Fibroblast of lung (primary cell): ENCODE results near the gene VPS26C. TPM values are rescaled to one million over a fixed set of nuclear protein-coding genes. Genes with fewer than 3 reads are reported as not detected.

ENCODE experiments used
- DNase-seq, 2 donors: peaks; one replicate each; pipeline versions ENCODE4 v3.0.0 to v3.0.0-alpha.2; 2010; ENCODE audit warnings: low read depth in 2 of 2
- H2AFZ ChIP-seq: 2 replicates; pipeline ENCODE4 v1.5.1; 2012; ENCODE audit warnings: low read length, control low read depth, inconsistent platforms
- H3K27ac ChIP-seq: 2 replicates; pipeline ENCODE4 v1.5.1; 2011; ENCODE audit warnings: low read length, control low read depth; ENCODE audit not compliant: insufficient read depth
- H3K27me3 ChIP-seq: 2 replicates; pipeline ENCODE4 v1.5.1; 2011; ENCODE audit warnings: mild to moderate bottlenecking, low read length; ENCODE audit not compliant: control insufficient read depth, insufficient read depth
- H3K36me3 ChIP-seq: 2 replicates; pipeline ENCODE4 v1.5.1; 2011; ENCODE audit warnings: low read length; ENCODE audit not compliant: control insufficient read depth, insufficient read depth
- H3K4me1 ChIP-seq: 2 replicates; pipeline ENCODE4 v1.5.1; 2011; ENCODE audit warnings: low read length; ENCODE audit not compliant: control insufficient read depth, insufficient read depth; ENCODE audit errors: extremely low read depth
- H3K4me2 ChIP-seq: 2 replicates; pipeline ENCODE4 v1.5.1; 2011; ENCODE audit warnings: low read length, control low read depth; ENCODE audit not compliant: insufficient read depth; ENCODE audit errors: extremely low read depth
- H3K4me3 ChIP-seq, 4 experiments: fragments of 200-600 bp in 1 of 4; sonication (generic) in 1 of 4; replicated peaks in 1 of 4; 2 replicates each; pipeline ENCODE4 v1.5.1; 2011 to 2016; ENCODE audit warnings: low read length in 4 of 4, low read depth in 3 of 4, mild to moderate bottlenecking in 3 of 4, control low read depth in 2 of 4, inconsistent platforms in 1 of 4, mixed read lengths in 1 of 4; ENCODE audit not compliant: insufficient read depth in 1 of 4; ENCODE audit errors: control extremely low read depth in 1 of 4
- H3K79me2 ChIP-seq: 2 replicates; pipeline ENCODE4 v1.5.1; 2012; ENCODE audit warnings: mild to moderate bottlenecking, low read length, inconsistent platforms; ENCODE audit not compliant: control insufficient read depth, insufficient read depth
- H3K9ac ChIP-seq: 2 replicates; pipeline ENCODE4 v1.5.1; 2011; ENCODE audit warnings: mild to moderate bottlenecking, low read length, control low read depth; ENCODE audit not compliant: insufficient read depth
- H3K9me3 ChIP-seq: 2 replicates; pipeline ENCODE4 v1.5.1; 2012; ENCODE audit warnings: low read depth, low read length; ENCODE audit not compliant: control insufficient read depth, insufficient read depth
- H4K20me1 ChIP-seq: 2 replicates; pipeline ENCODE4 v1.5.1; 2011; ENCODE audit warnings: low read length; ENCODE audit not compliant: control insufficient read depth, insufficient read depth; ENCODE audit errors: extremely low read depth
- CTCF ChIP-seq, 2 donors: IDR thresholded peaks in 1 of 2; conservative IDR thresholded peaks in 1 of 2; 1 replicate in 1 of 2; 2 replicates in 1 of 2; pipeline ENCODE4 v1.5.1; 2011 to 2012; ENCODE audit warnings: low read length in 2 of 2, control low read depth in 1 of 2, inconsistent platforms in 1 of 2, low read depth in 1 of 2, mild to moderate bottlenecking in 1 of 2
- EZH2 ChIP-seq: IDR thresholded peaks from 2 replicates; pipeline ENCODE4 v1.5.1; 2012; ENCODE audit warnings: low read length, control low read depth, mild to moderate bottlenecking; ENCODE audit errors: missing control alignments
- polyA plus RNA-seq, 2 donors: library from polyadenylated mRNA; depleted of rRNA in 1 of 2; stranded (reverse) in 1 of 2; unstranded in 1 of 2; fragments of >200 nt; gene quantifications; 2 replicates each; pipeline ENCODE4 v1.2.1, GENCODE V29; 2011 to 2012; ENCODE audit warnings: missing spikeins in 1 of 2
- total RNA-seq: library from RNA; depleted of rRNA; stranded (reverse); fragments of >200 nt; gene quantifications from 2 replicates; pipeline ENCODE4 v1.2.1, GENCODE V29; 2014

Gene VPS26C
- total and polyA plus RNA-seq, 2 donors (not counting 1 experiment from before 2014, with no cell fraction given), result 61.4 to 84.4 TPM

- Histone ChIP-seq H4K20me1 (no peaks in the 10 kb centered on the region), H3K36me3 (peaks cover 7% of the 10 kb centered on the region), H3K27ac (no peak overlapping the region), H3K4me1 (no peaks in the 10 kb centered on the region), H3K4me2 (no peak overlapping the region), H3K79me2 (no peaks in the 10 kb centered on the region), H3K9me3 (no peaks in the 10 kb centered on the region), H3K4me3 (no peak overlapping the region), H2AFZ (no peak overlapping the region), H3K27me3 (no peaks in the 10 kb centered on the region), H3K9ac (no peak overlapping the region)
- TF ChIP-seq CTCF (conservative IDR thresholded peaks at IDR 0.05 in 1 of 2, IDR thresholded peaks at IDR 0.05 in 1 of 2; ENCODE audit: low read depth in 1 of 2, low read length in 2 of 2), result no peak
- no peak for TF ChIP-seq EZH2
- DNase-seq, result no peak
Observed at GRCh38 chr21:37176716-37177115, 90.4 kb downstream of the VPS26C start.

Other genes starting within 250 kb of the VPS26C start
- 3.3 and 8.6 TPM in 2 replicates for gene PIGP, start 194.3 kb downstream of the VPS26C start, total RNA-seq
- gene PIGP, start 194.3 kb downstream of the VPS26C start, polyA plus RNA-seq, result 19.4 and 25.9 TPM in 2 replicates
- gene TTC3, start 194.1 kb downstream of the VPS26C start, total RNA-seq, result 224 and 253 TPM in 2 replicates
- 93.2 and 121 TPM in 2 replicates for gene TTC3, start 194.1 kb downstream of the VPS26C start, polyA plus RNA-seq
- 57.5 and 64.1 TPM in 2 replicates for gene DYRK1A, start 99.4 kb upstream of the VPS26C start, total RNA-seq
- 44.6 and 45.9 TPM in 2 replicates for gene DYRK1A, start 99.4 kb upstream of the VPS26C start, polyA plus RNA-seq